ENCODE measurements around the gene HELQ. TPM values are rescaled to one million over a fixed set of nuclear protein-coding genes. Genes with fewer than 3 reads are reported as not detected.

HELQ gene
- total and polyA plus RNA-seq, 9 of the 15 experiments (the other 6 are each of a cell fraction or from before 2014, with no cell fraction given): 3.5 to 15.2 (median 11.9) TPM

DNA sequence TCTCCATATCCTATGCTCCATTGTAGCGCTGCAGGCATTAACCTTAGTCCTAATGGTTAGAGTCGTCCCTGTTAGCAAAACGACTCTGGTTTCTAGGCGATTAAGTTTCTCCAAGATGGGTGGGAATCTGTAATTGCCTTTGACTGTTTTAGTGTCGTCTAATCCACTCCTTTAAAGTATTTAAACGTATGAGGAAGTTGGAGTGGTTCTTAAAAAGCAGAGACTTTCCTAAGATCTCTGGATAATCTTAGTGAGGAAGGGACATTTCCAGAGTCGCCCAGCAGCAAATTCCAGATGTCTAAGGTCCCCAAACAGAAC, 520 bp upstream of the HELQ start (continued):
- TF ChIP-seq, protein P1, sequence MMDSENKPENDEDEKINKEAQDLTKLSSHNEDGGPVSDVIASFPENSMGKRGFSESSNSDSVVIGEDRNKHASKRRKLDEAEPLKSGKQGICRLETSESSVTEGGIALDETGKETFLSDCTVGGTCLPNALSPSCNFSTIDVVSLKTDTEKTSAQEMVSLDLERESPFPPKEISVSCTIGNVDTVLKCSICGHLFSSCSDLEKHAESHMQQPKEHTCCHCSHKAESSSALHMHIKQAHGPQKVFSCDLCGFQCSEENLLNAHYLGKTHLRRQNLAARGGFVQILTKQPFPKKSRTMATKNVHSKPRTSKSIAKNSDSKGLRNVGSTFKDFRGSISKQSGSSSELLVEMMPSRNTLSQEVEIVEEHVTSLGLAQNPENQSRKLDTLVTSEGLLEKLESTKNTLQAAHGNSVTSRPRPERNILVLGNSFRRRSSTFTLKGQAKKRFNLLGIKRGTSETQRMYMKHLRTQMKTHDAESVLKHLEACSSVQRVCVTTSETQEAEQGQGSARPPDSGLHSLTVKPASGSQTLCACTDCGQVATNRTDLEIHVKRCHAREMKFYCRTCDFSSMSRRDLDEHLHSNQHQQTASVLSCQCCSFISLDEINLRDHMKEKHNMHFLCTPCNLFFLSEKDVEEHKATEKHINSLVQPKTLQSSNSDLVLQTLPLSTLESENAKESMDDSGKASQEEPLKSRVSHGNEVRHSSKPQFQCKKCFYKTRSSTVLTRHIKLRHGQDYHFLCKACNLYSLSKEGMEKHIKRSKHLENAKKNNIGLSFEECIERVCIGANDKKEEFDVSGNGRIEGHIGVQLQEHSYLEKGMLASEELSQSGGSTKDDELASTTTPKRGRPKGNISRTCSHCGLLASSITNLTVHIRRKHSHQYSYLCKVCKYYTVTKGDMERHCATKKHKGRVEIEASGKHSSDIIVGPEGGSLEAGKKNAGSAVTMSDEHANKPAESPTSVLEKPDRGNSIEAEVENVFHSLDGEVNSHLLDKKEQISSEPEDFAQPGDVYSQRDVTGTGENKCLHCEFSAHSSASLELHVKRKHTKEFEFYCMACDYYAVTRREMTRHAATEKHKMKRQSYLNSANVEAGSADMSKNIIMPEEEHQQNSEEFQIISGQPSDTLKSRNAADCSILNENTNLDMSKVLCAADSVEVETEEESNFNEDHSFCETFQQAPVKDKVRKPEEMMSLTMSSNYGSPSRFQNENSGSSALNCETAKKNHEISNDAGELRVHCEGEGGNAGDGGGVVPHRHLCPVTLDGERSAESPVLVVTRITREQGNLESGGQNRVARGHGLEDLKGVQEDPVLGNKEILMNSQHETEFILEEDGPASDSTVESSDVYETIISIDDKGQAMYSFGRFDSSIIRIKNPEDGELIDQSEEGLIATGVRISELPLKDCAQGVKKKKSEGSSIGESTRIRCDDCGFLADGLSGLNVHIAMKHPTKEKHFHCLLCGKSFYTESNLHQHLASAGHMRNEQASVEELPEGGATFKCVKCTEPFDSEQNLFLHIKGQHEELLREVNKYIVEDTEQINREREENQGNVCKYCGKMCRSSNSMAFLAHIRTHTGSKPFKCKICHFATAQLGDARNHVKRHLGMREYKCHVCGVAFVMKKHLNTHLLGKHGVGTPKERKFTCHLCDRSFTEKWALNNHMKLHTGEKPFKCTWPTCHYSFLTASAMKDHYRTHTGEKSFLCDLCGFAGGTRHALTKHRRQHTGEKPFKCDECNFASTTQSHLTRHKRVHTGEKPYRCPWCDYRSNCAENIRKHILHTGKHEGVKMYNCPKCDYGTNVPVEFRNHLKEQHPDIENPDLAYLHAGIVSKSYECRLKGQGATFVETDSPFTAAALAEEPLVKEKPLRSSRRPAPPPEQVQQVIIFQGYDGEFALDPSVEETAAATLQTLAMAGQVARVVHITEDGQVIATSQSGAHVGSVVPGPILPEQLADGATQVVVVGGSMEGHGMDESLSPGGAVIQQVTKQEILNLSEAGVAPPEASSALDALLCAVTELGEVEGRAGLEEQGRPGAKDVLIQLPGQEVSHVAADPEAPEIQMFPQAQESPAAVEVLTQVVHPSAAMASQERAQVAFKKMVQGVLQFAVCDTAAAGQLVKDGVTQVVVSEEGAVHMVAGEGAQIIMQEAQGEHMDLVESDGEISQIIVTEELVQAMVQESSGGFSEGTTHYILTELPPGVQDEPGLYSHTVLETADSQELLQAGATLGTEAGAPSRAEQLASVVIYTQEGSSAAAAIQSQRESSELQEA (IDR thresholded peaks at IDR 0.05; ENCODE audit: low read depth): no peak
- TF ChIP-seq ZNF224 (CRISPR knock-in tag; IDR thresholded peaks at IDR 0.05) (no peak), NFYB (IDR thresholded peaks at IDR 0.05; ENCODE audit: extremely low read depth, insufficient read length) (no peak), TCF7L2 (IDR thresholded peaks at IDR 0.05; ENCODE audit: low read depth, low read length) (no peak), PURB (CRISPR knock-in tag; IDR thresholded peaks at IDR 0.05; ENCODE audit: low read depth) (no peak), MXI1 (IDR thresholded peaks at IDR 0.05; ENCODE audit: low read depth, low read length) (0 out of 2 replicates have a peak, but pooled peaks have one; percentile 0), RBFOX2 (IDR thresholded peaks at IDR 0.05; ENCODE audit: low read depth, low read length) (no peak), ZNF780A (CRISPR knock-in tag; IDR thresholded peaks at IDR 0.05) (no peak), PHF8 (IDR thresholded peaks at IDR 0.05; ENCODE audit: borderline replicate concordance, low read length) (no peak; the same call in 1 of the 2 replicates), HDGF (IDR thresholded peaks at IDR 0.05) (no peak), MTA2 (IDR thresholded peaks at IDR 0.05; ENCODE audit: low read depth) (no peak)
- TF ChIP-seq, protein P2, sequence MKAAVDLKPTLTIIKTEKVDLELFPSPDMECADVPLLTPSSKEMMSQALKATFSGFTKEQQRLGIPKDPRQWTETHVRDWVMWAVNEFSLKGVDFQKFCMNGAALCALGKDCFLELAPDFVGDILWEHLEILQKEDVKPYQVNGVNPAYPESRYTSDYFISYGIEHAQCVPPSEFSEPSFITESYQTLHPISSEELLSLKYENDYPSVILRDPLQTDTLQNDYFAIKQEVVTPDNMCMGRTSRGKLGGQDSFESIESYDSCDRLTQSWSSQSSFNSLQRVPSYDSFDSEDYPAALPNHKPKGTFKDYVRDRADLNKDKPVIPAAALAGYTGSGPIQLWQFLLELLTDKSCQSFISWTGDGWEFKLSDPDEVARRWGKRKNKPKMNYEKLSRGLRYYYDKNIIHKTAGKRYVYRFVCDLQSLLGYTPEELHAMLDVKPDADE (conservative IDR thresholded peaks at IDR 0.05; ENCODE audit: control insufficient read depth, low read depth, low read length): no peak
- TF ChIP-seq, protein P3, sequence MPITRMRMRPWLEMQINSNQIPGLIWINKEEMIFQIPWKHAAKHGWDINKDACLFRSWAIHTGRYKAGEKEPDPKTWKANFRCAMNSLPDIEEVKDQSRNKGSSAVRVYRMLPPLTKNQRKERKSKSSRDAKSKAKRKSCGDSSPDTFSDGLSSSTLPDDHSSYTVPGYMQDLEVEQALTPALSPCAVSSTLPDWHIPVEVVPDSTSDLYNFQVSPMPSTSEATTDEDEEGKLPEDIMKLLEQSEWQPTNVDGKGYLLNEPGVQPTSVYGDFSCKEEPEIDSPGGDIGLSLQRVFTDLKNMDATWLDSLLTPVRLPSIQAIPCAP (CRISPR knock-in tag; IDR thresholded peaks at IDR 0.05; ENCODE audit: borderline replicate concordance): 0 out of 2 replicates have a peak, but pooled peaks have one; percentile 19
- TF ChIP-seq, protein P4, sequence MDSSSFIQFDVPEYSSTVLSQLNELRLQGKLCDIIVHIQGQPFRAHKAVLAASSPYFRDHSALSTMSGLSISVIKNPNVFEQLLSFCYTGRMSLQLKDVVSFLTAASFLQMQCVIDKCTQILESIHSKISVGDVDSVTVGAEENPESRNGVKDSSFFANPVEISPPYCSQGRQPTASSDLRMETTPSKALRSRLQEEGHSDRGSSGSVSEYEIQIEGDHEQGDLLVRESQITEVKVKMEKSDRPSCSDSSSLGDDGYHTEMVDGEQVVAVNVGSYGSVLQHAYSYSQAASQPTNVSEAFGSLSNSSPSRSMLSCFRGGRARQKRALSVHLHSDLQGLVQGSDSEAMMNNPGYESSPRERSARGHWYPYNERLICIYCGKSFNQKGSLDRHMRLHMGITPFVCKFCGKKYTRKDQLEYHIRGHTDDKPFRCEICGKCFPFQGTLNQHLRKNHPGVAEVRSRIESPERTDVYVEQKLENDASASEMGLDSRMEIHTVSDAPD (CRISPR knock-in tag; IDR thresholded peaks at IDR 0.05): no peak
- TF ChIP-seq, protein P5, sequence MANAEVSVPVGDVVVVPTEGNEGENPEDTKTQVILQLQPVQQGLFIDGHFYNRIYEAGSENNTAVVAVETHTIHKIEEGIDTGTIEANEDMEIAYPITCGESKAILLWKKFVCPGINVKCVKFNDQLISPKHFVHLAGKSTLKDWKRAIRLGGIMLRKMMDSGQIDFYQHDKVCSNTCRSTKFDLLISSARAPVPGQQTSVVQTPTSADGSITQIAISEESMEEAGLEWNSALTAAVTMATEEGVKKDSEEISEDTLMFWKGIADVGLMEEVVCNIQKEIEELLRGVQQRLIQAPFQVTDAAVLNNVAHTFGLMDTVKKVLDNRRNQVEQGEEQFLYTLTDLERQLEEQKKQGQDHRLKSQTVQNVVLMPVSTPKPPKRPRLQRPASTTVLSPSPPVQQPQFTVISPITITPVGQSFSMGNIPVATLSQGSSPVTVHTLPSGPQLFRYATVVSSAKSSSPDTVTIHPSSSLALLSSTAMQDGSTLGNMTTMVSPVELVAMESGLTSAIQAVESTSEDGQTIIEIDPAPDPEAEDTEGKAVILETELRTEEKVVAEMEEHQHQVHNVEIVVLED (CRISPR knock-in tag; IDR thresholded peaks at IDR 0.05): no peak

All from K562 (cell line).